ENCODE measurements around the gene NEGR1.

- TF ChIP-seq CTCF (conservative IDR thresholded peaks at IDR 0.05; ENCODE audit: low read length) (no peak), EZH2phosphoT487 (IDR thresholded peaks at IDR 0.05; ENCODE audit: borderline replicate concordance) (no peak)
Observed at GRCh38 chr1:71618766-71619530, 663.4 kb downstream of the NEGR1 start.

All from Loucy (cell line).